HEK293T (cell line): Measurements from ENCODE around the gene CLHC1.

Source experiments
- CTCF ChIA-PET: fragments of 350-600 bp; formaldehyde crosslinking; extraction: SDS; loops from one replicate; lab custom pipeline; 2021; ENCODE audit warnings: antibody characterized with exemption, inconsistent platforms; lab: Yijun Ruan, JAX
- POLR2A ChIA-PET: fragments of 350-600 bp; formaldehyde crosslinking; extraction: SDS; loops from one replicate; lab custom pipeline; 2020; ENCODE audit warnings: antibody characterized with exemption, inconsistent platforms; lab: Yijun Ruan, JAX
- DNase-seq: peaks from one replicate; pipeline ENCODE4 v3.0.0; 2012; ENCODE audit warnings: mixed read lengths; ENCODE audit errors: extremely low spot score
- ARNT ChIP-seq: fragments of 450-650 bp; IDR thresholded peaks from 2 replicates; pipeline ENCODE4 v1.6.1; 2017; ENCODE audit warnings: mild to moderate bottlenecking
- BHLHE40 ChIP-seq: fragments of 450-650 bp; IDR thresholded peaks from 2 replicates; pipeline ENCODE4 v1.6.1; 2016; ENCODE audit warnings: mild to moderate bottlenecking, moderate library complexity, borderline replicate concordance
- CTBP1 ChIP-seq: fragments of 450-650 bp; IDR thresholded peaks from 2 replicates; pipeline ENCODE4 v1.6.1; 2016; ENCODE audit warnings: borderline replicate concordance
- ELF4 ChIP-seq: fragments of 450-650 bp; IDR thresholded peaks from 2 replicates; pipeline ENCODE4 v1.6.1; 2017; ENCODE audit warnings: antibody characterized with exemption
- FOXA1 ChIP-seq: fragments of 450-650 bp; IDR thresholded peaks from 2 replicates; pipeline ENCODE4 v1.6.1; 2016; ENCODE audit warnings: mild to moderate bottlenecking
- FOXK2 ChIP-seq: fragments of 450-650 bp; IDR thresholded peaks from 2 replicates; pipeline ENCODE4 v1.6.1; 2016; ENCODE audit warnings: mild to moderate bottlenecking
- FOXM1 ChIP-seq: fragments of 450-650 bp; IDR thresholded peaks from 2 replicates; pipeline ENCODE4 v1.6.1; 2017; ENCODE audit warnings: mild to moderate bottlenecking, borderline replicate concordance
- HDGF ChIP-seq: fragments of 450-650 bp; IDR thresholded peaks from 2 replicates; pipeline ENCODE4 v1.6.1; 2017; ENCODE audit warnings: antibody characterized with exemption, borderline replicate concordance
- L3MBTL2 ChIP-seq: fragments of 450-650 bp; conservative IDR thresholded peaks from 2 replicates; pipeline ENCODE4 v1.6.1; 2016; ENCODE audit warnings: mild to moderate bottlenecking
- LEF1 ChIP-seq: fragments of 450-650 bp; IDR thresholded peaks from 2 replicates; pipeline ENCODE4 v1.6.1; 2017; ENCODE audit warnings: mild to moderate bottlenecking, borderline replicate concordance
- NFRKB ChIP-seq: fragments of 450-650 bp; IDR thresholded peaks from 2 replicates; pipeline ENCODE4 v1.6.1; 2016; ENCODE audit warnings: mild to moderate bottlenecking, moderate library complexity
- SP1 ChIP-seq: fragments of 450-650 bp; IDR thresholded peaks from 2 replicates; pipeline ENCODE4 v1.6.1; 2017
- SUZ12 ChIP-seq: fragments of 450-650 bp; IDR thresholded peaks from 2 replicates; pipeline ENCODE4 v1.6.1; 2016; ENCODE audit warnings: mild to moderate bottlenecking
- TARDBP ChIP-seq: fragments of 450-650 bp; IDR thresholded peaks from 2 replicates; pipeline ENCODE4 v1.6.1; 2016
- ZNF384 ChIP-seq: fragments of 450-650 bp; IDR thresholded peaks from 2 replicates; pipeline ENCODE4 v1.6.1; 2016
- TF ChIP-seq, protein P1 (sequence below): fragments of 450-650 bp; IDR thresholded peaks from 2 replicates; pipeline ENCODE4 v1.6.1; 2016

The CLHC1 gene

DNA sequence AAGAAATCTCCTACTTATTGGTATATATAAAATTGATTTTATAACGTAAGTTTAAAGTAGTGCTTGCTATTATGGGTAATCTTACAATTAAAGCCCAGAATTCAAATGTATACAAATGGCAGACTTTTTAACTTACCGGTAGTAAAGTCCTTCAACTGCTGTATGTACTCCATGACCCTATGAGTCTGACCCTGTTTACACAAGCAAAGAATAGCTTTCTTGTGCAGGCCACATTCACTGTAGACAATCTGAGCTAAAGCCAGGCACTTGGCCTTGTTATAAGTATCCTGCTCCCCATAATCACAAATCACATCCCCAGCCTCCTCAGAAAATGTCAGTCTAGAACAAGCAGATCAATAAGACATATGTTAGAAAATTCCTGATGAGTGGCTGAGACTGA lies 51.7 kb downstream of the CLHC1 start:
- ChIA-PET POLR2A (no interaction called here), CTCF (no interaction called here)
- TF ChIP-seq LEF1 (no peak), BHLHE40 (no peak), CTBP1 (no peak), TARDBP (no peak), ZNF384 (no peak), FOXK2 (no peak), FOXM1 (no peak), SP1 (no peak), FOXA1 (no peak), HDGF (no peak), ARNT (no peak), SUZ12 (no peak), ELF4 (no peak), L3MBTL2 (no peak), NFRKB (no peak)
- TF ChIP-seq, protein P1, sequence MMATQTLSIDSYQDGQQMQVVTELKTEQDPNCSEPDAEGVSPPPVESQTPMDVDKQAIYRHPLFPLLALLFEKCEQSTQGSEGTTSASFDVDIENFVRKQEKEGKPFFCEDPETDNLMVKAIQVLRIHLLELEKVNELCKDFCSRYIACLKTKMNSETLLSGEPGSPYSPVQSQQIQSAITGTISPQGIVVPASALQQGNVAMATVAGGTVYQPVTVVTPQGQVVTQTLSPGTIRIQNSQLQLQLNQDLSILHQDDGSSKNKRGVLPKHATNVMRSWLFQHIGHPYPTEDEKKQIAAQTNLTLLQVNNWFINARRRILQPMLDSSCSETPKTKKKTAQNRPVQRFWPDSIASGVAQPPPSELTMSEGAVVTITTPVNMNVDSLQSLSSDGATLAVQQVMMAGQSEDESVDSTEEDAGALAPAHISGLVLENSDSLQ: no peak
- DNase-seq: no peak

DNA sequence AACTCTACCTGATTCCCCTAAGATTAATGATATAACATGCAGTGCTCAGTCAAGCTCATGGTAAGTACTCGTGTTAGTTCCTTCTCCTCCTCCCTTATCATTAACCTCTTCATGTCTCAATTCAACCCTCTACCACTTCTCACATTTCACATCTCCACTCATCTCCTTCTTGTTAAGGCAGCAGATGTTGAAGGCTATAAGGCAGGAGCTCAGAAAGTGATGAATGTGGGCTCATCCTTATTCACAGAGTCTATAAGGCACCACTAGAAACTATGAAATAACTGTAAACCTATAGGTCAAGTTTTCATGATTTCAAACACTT lies 56.0 kb downstream of the CLHC1 start:
- ChIA-PET POLR2A (no interaction called here), CTCF (interaction anchor here (1.3 kb wide), 1 partner anchor 9 kb away, joined by 5 read pairs; no protein-coding TSS in a partner anchor)
- no peak for TF ChIP-seq CTBP1
- no peak for TF ChIP-seq FOXK2
- TF ChIP-seq ARNT: no peak
- TF ChIP-seq SP1: no peak
- no peak for TF ChIP-seq HDGF
- TF ChIP-seq LEF1: no peak
- no peak for TF ChIP-seq FOXM1
- TF ChIP-seq TARDBP: no peak
- no peak for TF ChIP-seq NFRKB
- no peak for TF ChIP-seq ELF4
- no peak for DNase-seq

DNA sequence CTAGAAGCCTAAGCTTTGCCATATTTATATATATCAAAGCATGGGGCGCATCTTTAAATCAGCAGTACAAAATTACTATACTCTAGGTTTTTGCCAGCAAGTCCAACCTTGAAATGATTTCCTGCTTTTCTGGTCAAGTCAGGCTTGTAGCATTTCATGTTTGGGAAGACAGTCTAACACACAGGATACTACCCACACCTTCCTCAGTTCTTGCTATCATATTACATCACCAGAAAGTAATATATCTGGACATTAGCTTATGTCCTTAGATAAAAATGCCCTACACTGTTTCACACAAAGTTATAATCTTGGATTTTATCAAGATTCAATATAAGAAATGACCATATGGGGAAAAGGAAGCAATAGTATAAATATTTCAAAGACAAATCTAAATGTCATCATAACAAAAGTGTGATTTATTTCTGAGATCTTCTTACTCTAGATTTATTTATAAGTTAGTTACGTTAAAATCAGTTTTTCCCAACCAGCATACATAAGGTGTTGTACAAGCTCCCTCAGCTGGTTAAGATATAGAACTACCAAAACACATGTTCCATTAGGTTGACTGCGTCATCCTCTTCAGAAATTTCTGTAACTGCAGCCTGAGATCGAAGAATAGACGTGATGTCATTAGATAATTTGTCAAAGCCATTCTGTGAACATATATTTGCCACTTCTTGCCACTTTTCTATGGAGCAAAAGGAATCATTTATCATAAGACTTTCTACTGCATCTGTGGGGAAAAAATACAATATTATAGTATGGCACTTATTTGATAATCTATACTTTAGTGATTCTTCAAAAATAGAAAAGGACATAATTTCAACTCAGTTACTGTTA lies 56.6 kb downstream of the CLHC1 start:
- ChIA-PET POLR2A (no interaction called here), CTCF (interaction anchor here (1.3 to 2.6 kb wide), 4 partner anchors 8 to 276 kb away, joined by 4 to 9 read pairs (median 5); partner anchors contain the start of gene RTN4)
- peak; percentile 64 for DNase-seq
- TF ChIP-seq LEF1 (no peak), HDGF (no peak), ELF4 (no peak), CTBP1 (no peak), SUZ12 (no peak)
- TF ChIP-seq, protein P1: no peak

DNA sequence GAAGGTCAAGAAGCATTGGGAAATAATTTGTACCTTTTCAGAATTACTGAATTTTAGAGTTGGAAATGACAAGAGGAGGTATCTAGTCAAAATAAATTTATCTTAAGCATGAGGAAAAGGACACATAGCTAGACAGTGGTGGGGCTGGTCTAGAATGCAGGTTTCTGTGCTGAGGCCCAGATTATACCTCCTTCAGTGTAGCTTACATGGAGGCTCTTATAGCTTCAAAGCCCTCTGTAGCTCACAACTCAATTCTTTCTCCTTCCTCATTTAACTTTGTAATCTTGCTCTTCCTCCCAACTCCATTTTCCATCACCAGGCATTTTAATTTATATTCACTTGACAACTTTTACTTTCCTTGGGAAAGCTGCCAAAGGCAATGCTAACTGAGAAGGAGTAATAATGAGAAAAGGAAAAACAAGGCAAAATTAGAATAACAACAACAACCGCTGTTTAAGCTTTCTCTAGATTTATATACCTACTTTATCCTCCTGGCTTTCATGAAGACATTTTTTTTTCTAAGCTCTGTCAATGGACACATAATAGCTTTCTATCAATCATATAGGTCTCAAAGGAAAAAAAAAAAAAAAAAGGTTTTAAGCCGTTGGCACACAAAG lies 58.5 kb downstream of the CLHC1 start:
- ChIA-PET CTCF (interaction anchor here (2.6 kb wide), 1 partner anchor 274 kb away, joined by 9 read pairs; no protein-coding TSS in a partner anchor), POLR2A (interaction anchor here (0.6 to 1.2 kb wide), 2 partner anchors 58 to 123 kb away, joined by 3 read pairs; partner anchors contain the start of gene RTN4)
- DNase-seq: no peak
- TF ChIP-seq FOXK2 (no peak), CTBP1 (no peak), TARDBP (no peak), SUZ12 (no peak), ELF4 (no peak), NFRKB (no peak), BHLHE40 (no peak), LEF1 (no peak)
- TF ChIP-seq, protein P1: no peak

DNA sequence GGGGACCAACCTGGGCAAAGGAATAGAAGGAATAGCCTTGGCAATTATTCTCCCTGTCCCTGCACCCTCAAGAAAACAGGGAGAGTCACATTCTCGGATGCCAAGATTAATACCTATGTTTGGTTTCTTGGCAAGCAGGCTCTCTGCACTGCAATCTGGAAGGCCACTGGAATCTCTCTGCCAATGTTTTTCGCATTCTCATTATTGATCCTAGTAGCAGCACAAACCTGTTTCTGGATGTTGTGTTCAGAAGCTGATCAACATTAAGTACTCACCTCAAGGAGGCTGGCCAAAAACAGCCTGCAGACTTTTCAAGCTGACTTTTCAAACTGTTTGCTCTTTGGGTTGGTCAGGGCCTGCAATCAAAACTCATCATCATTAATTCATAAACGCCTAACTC lies 62.2 kb downstream of the CLHC1 start:
- DNase-seq: no peak
- CTCF ChIA-PET: interaction anchor here (0.8 to 1.5 kb wide), 5 partner anchors 12 to 270 kb away, joined by 3 to 6 read pairs (median 3); no protein-coding TSS in a partner anchor
- POLR2A ChIA-PET: no interaction called here
- TF ChIP-seq, protein P1: no peak
- TF ChIP-seq L3MBTL2: no peak
- TF ChIP-seq SUZ12: no peak
